K562 (cell line): ENCODE measurements around the gene TRIM47. TPM values are rescaled to one million over a fixed set of nuclear protein-coding genes. Genes with fewer than 3 reads are reported as not detected.

Experiments used
- ERF ChIP-seq: fragments of 450-650 bp; formaldehyde crosslinking; IDR thresholded peaks from 2 replicates; pipeline ENCODE4 v1.4.0; 2020; ENCODE audit warnings: mild to moderate bottlenecking, mixed read lengths
- GABPB1 ChIP-seq: sonication (generic); formaldehyde crosslinking; IDR thresholded peaks from 2 replicates; pipeline ENCODE4 v1.8.0; 2022; ENCODE audit warnings: mild to moderate bottlenecking, missing genetic modification reagents
- ILF3 ChIP-seq: fragments of 450-650 bp; IDR thresholded peaks from 2 replicates; pipeline ENCODE4 v1.6.1; 2018; ENCODE audit warnings: antibody characterized with exemption, mild to moderate bottlenecking, moderate library complexity, borderline replicate concordance
- NFIX ChIP-seq: fragments of 250-450 bp; sonication (Bioruptor Pico); IDR thresholded peaks from 2 replicates; pipeline ENCODE4 v1.4.0; 2020; ENCODE audit warnings: low read depth, mild to moderate bottlenecking, moderate library complexity
- YY1 ChIP-seq, 3 experiments: IDR thresholded peaks; 2 replicates each; pipeline ENCODE4 v1.6.1; 2011; ENCODE audit warnings: low read length in 2 of 3, mild to moderate bottlenecking in 2 of 3, moderate library complexity in 2 of 3, borderline replicate concordance in 1 of 3, control low read depth in 1 of 3, low read depth in 1 of 3; ENCODE audit not compliant: insufficient read depth in 3 of 3, insufficient replicate concordance in 2 of 3, control insufficient read depth in 1 of 3, insufficient read length in 1 of 3; ENCODE audit errors: extremely low read depth in 1 of 3
- ZBTB11 ChIP-seq, 3 experiments: fragments of 200-800 bp in 1 of 3; fragments of 250-450 bp in 1 of 3; fragments of 450-650 bp in 1 of 3; sonication (Bioruptor Pico) in 1 of 3; sonication (Bioruptor generic) in 1 of 3; formaldehyde crosslinking in 1 of 3; IDR thresholded peaks; 2 replicates each; pipeline versions ENCODE4 v1.6.1 to v1.8.0; 2016 to 2022; ENCODE audit warnings: mild to moderate bottlenecking in 2 of 3, missing genetic modification characterization in 2 of 3, missing compliant biosample characterization in 1 of 3, moderate library complexity in 1 of 3
- ZNF609 ChIP-seq: sonication (generic); formaldehyde crosslinking; IDR thresholded peaks from 2 replicates; pipeline ENCODE4 v1.8.1; 2023; ENCODE audit warnings: missing genetic modification reagents, mild to moderate bottlenecking, borderline replicate concordance
- polyA plus RNA-seq, 8 experiments: library from polyadenylated mRNA; depleted of rRNA in 4 of 8; stranded (reverse) in 5 of 8; unstranded in 3 of 8; fragments of >200 nt; fragmentation: Nextera tagmentation in 2 of 8; fragmentation: Illumina TruSeq in 1 of 8; extraction: Ambion mirVana in 2 of 8; extraction: Trizol in 1 of 8; gene quantifications; 2 replicates each; pipeline versions ENCODE4 v1.2.1 to v1.2.3, GENCODE V29; 2011 to 2014; ENCODE audit warnings: inconsistent platforms in 1 of 8, missing spikeins in 1 of 8
- total RNA-seq, 7 experiments: library from RNA; depleted of rRNA in 6 of 7; stranded (reverse); fragments of >200 nt in 6 of 7; fragmentation: Illumina TruSeq in 2 of 7; extraction: Trizol in 2 of 7; gene quantifications; 2 replicates each; pipeline versions ENCODE4 v1.2.1 to v1.2.3, GENCODE V29; 2011 to 2021; ENCODE audit warnings: low replicate concordance in 1 of 7
- TF ChIP-seq, protein P1 (sequence below): fragments of 250-450 bp; sonication (Bioruptor Pico); IDR thresholded peaks from 2 replicates; pipeline ENCODE4 v1.4.0; 2020; ENCODE audit warnings: mild to moderate bottlenecking

TRIM47 gene
- total and polyA plus RNA-seq, 9 of the 15 experiments (the other 6 are each of a cell fraction or from before 2014, with no cell fraction given): 0.56 to 6.1 (median 3.2) TPM

- TF ChIP-seq ZNF609 (CRISPR knock-in tag) (no peak), YY1 (IDR thresholded peaks at IDR 0.05; ENCODE audit: borderline replicate concordance in 1 of 3, control insufficient read depth in 1 of 3, extremely low read depth in 1 of 3, insufficient read depth in 3 of 3, insufficient read length in 1 of 3, insufficient replicate concordance in 2 of 3, low read depth in 1 of 3, low read length in 2 of 3) (peak; percentile 91 to 95 (median 94)), NFIX (no peak), ZBTB11 (CRISPR knock-in tag; IDR thresholded peaks at IDR 0.05) (peak in 1 of 3 experiments; percentile 57; a peak in 2 of 6 replicates), ILF3 (peak; percentile 41; the same call in 1 of the 2 replicates), ERF (CRISPR knock-in tag) (0 out of 2 replicates have a peak, but pooled peaks have one; percentile 73), GABPB1 (CRISPR knock-in tag) (peak; percentile 94)
- TF ChIP-seq, protein P1, sequence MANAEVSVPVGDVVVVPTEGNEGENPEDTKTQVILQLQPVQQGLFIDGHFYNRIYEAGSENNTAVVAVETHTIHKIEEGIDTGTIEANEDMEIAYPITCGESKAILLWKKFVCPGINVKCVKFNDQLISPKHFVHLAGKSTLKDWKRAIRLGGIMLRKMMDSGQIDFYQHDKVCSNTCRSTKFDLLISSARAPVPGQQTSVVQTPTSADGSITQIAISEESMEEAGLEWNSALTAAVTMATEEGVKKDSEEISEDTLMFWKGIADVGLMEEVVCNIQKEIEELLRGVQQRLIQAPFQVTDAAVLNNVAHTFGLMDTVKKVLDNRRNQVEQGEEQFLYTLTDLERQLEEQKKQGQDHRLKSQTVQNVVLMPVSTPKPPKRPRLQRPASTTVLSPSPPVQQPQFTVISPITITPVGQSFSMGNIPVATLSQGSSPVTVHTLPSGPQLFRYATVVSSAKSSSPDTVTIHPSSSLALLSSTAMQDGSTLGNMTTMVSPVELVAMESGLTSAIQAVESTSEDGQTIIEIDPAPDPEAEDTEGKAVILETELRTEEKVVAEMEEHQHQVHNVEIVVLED: peak; percentile 56; the same call in 1 of the 2 replicates
These were observed 26.6 kb upstream of the TRIM47 start, which contains the start of gene MRPL38 (continued) for GRCh38 chr17:75904749-75905521.
